ENCODE results near the gene P2RX7.

The P2RX7 gene

GRCh38 chr12:121196902-121197301 is 64.2 kb downstream of the P2RX7 start:
- TF ChIP-seq TAF1 (IDR thresholded peaks at IDR 0.05; ENCODE audit: borderline replicate concordance, insufficient read depth, low read length) (no peak), FOXP2 (optimal IDR thresholded peaks at IDR 0.05; ENCODE audit: borderline replicate concordance, extremely low read depth, extremely low read length, insufficient read depth) (no peak), SIN3A (IDR thresholded peaks at IDR 0.05; ENCODE audit: borderline replicate concordance, insufficient read depth, low read length) (no peak), POLR2AphosphoS5 (IDR thresholded peaks at IDR 0.05; ENCODE audit: low read depth, low read length) (no peak)

- TF ChIP-seq SIN3A (IDR thresholded peaks at IDR 0.05; ENCODE audit: borderline replicate concordance, insufficient read depth, low read length) (no peak), REST (IDR thresholded peaks at IDR 0.05; ENCODE audit: insufficient read depth in 1 of 2, low read depth in 2 of 2, low read length in 2 of 2) (no peak), FOXP2 (optimal IDR thresholded peaks at IDR 0.05; ENCODE audit: borderline replicate concordance, extremely low read depth, extremely low read length, insufficient read depth) (no peak), POLR2AphosphoS5 (IDR thresholded peaks at IDR 0.05; ENCODE audit: low read depth, low read length) (no peak), TAF1 (IDR thresholded peaks at IDR 0.05; ENCODE audit: borderline replicate concordance, insufficient read depth, low read length) (no peak)
Measured at GRCh38 chr12:121198949-121199348, 66.3 kb downstream of the P2RX7 start.

- TF ChIP-seq REST (IDR thresholded peaks at IDR 0.05; ENCODE audit: insufficient read depth in 1 of 2, low read depth in 2 of 2, low read length in 2 of 2) (no peak), FOXP2 (optimal IDR thresholded peaks at IDR 0.05; ENCODE audit: borderline replicate concordance, extremely low read depth, extremely low read length, insufficient read depth) (no peak), POLR2AphosphoS5 (IDR thresholded peaks at IDR 0.05; ENCODE audit: low read depth, low read length) (no peak), SIN3A (IDR thresholded peaks at IDR 0.05; ENCODE audit: borderline replicate concordance, insufficient read depth, low read length) (no peak), TAF1 (IDR thresholded peaks at IDR 0.05; ENCODE audit: borderline replicate concordance, insufficient read depth, low read length) (no peak)
Measured at GRCh38 chr12:121202407-121203355, 70.0 kb downstream of the P2RX7 start.

GRCh38 chr12:121203482-121203881 is 70.8 kb downstream of the P2RX7 start:
- TF ChIP-seq FOXP2 (optimal IDR thresholded peaks at IDR 0.05; ENCODE audit: borderline replicate concordance, extremely low read depth, extremely low read length, insufficient read depth) (no peak), POLR2AphosphoS5 (IDR thresholded peaks at IDR 0.05; ENCODE audit: low read depth, low read length) (no peak), TAF1 (IDR thresholded peaks at IDR 0.05; ENCODE audit: borderline replicate concordance, insufficient read depth, low read length) (no peak), REST (IDR thresholded peaks at IDR 0.05; ENCODE audit: insufficient read depth in 1 of 2, low read depth in 2 of 2, low read length in 2 of 2) (no peak), SIN3A (IDR thresholded peaks at IDR 0.05; ENCODE audit: borderline replicate concordance, insufficient read depth, low read length) (no peak)

GRCh38 chr12:121205491-121205890 is 72.8 kb downstream of the P2RX7 start:
- no peak for TF ChIP-seq SIN3A (IDR thresholded peaks at IDR 0.05; ENCODE audit: borderline replicate concordance, insufficient read depth, low read length)
- TF ChIP-seq FOXP2 (optimal IDR thresholded peaks at IDR 0.05; ENCODE audit: borderline replicate concordance, extremely low read depth, extremely low read length, insufficient read depth), result no peak
- TF ChIP-seq REST (IDR thresholded peaks at IDR 0.05; ENCODE audit: insufficient read depth in 1 of 2, low read depth in 2 of 2, low read length in 2 of 2), result no peak
- no peak for TF ChIP-seq POLR2AphosphoS5 (IDR thresholded peaks at IDR 0.05; ENCODE audit: low read depth, low read length)
- TF ChIP-seq TAF1 (IDR thresholded peaks at IDR 0.05; ENCODE audit: borderline replicate concordance, insufficient read depth, low read length), result no peak
